H9 (cell line): ENCODE results near the gene ATRIP. TPM values are rescaled to one million over a fixed set of nuclear protein-coding genes. Genes with fewer than 3 reads are reported as not detected.
A peak's percentile ranks its signal among the peaks of the same experiment; 100 is the strongest.

Experiments
- DNase-seq: peaks from one replicate; pipeline ENCODE4 v3.0.0-alpha.2; 2017
- H2AFZ ChIP-seq: one replicate; pipeline ENCODE4 v1.6.1; 2013; ENCODE audit warnings: mild to moderate bottlenecking, low read length, control low read depth, moderate library complexity
- H2AK5ac ChIP-seq: 2 replicates; pipeline ENCODE4 v1.6.1; 2013; ENCODE audit warnings: low read length, control low read depth, mixed read lengths; ENCODE audit not compliant: insufficient read length
- H2BK120ac ChIP-seq: one replicate; pipeline ENCODE4 v1.6.1; 2013; ENCODE audit warnings: low read depth, mild to moderate bottlenecking, low read length, control low read depth, inconsistent platforms; ENCODE audit not compliant: poor library complexity, severe bottlenecking
- H2BK12ac ChIP-seq: 2 replicates; pipeline ENCODE4 v1.6.1; 2013; ENCODE audit warnings: low read length, control low read depth, mixed read lengths, low read depth; ENCODE audit not compliant: insufficient read length
- H2BK15ac ChIP-seq: 2 replicates; pipeline ENCODE4 v1.6.1; 2013; ENCODE audit warnings: low read depth, low read length, control low read depth
- H2BK20ac ChIP-seq: one replicate; pipeline ENCODE4 v1.6.1; 2013; ENCODE audit warnings: low read depth, mild to moderate bottlenecking, low read length, control low read depth, inconsistent platforms; ENCODE audit not compliant: poor library complexity, severe bottlenecking
- H2BK5ac ChIP-seq: 2 replicates; pipeline ENCODE4 v1.6.1; 2013; ENCODE audit warnings: low read length, control low read depth, mixed read lengths; ENCODE audit not compliant: insufficient read length
- H3K14ac ChIP-seq: 2 replicates; pipeline ENCODE4 v1.6.1; 2013; ENCODE audit warnings: low read length, control low read depth; ENCODE audit not compliant: insufficient read depth
- H3K18ac ChIP-seq: 2 replicates; pipeline ENCODE4 v1.6.1; 2013; ENCODE audit warnings: low read depth, mild to moderate bottlenecking, mixed read lengths, low read length, control low read depth; ENCODE audit not compliant: insufficient read length
- H3K23ac ChIP-seq: 2 replicates; pipeline ENCODE4 v1.6.1; 2013; ENCODE audit warnings: low read length, control low read depth, mixed read lengths, low read depth; ENCODE audit not compliant: insufficient read length
- H3K23me2 ChIP-seq: 2 replicates; pipeline ENCODE4 v1.6.1; 2013; ENCODE audit warnings: low read depth, mild to moderate bottlenecking, mixed read lengths, low read length, control low read depth; ENCODE audit not compliant: insufficient read length, poor library complexity, severe bottlenecking
- H3K27ac ChIP-seq: 2 replicates; pipeline ENCODE4 v1.5.1; 2013; ENCODE audit warnings: low read length, control low read depth, mixed read lengths, low read depth; ENCODE audit not compliant: insufficient read length
- H3K27me3 ChIP-seq: 2 replicates; pipeline ENCODE4 v1.6.1; 2013; ENCODE audit warnings: low read length, control low read depth, inconsistent platforms; ENCODE audit not compliant: insufficient read depth
- H3K4ac ChIP-seq: 2 replicates; pipeline ENCODE4 v1.6.1; 2013; ENCODE audit warnings: low read depth, mild to moderate bottlenecking, control low read depth, inconsistent platforms, low read length, moderate library complexity
- H3K4me1 ChIP-seq: 2 replicates; pipeline ENCODE4 v1.6.1; 2013; ENCODE audit warnings: low read length, control low read depth, inconsistent platforms; ENCODE audit not compliant: insufficient read depth
- H3K4me2 ChIP-seq: 2 replicates; pipeline ENCODE4 v1.6.1; 2013; ENCODE audit warnings: low read length, control low read depth, mixed read lengths; ENCODE audit not compliant: insufficient read length, insufficient read depth
- H3K56ac ChIP-seq: 2 replicates; pipeline ENCODE4 v1.6.1; 2013; ENCODE audit warnings: low read depth, mild to moderate bottlenecking, mixed read lengths, low read length, control low read depth; ENCODE audit not compliant: insufficient read length
- H3K79me1 ChIP-seq: 2 replicates; pipeline ENCODE4 v1.6.1; 2013; ENCODE audit warnings: low read depth, mild to moderate bottlenecking, moderate library complexity, low read length, control low read depth, inconsistent platforms; ENCODE audit not compliant: insufficient read depth, poor library complexity, severe bottlenecking
- H3K79me2 ChIP-seq: 2 replicates; pipeline ENCODE4 v1.6.1; 2013; ENCODE audit warnings: low read length, control low read depth, inconsistent platforms; ENCODE audit not compliant: insufficient read depth
- H3K9ac ChIP-seq: 2 replicates; pipeline ENCODE4 v1.6.1; 2013; ENCODE audit warnings: low read length, control low read depth, mixed read lengths; ENCODE audit not compliant: insufficient read length; ENCODE audit errors: extremely low read depth
- H3K9me3 ChIP-seq: one replicate; pipeline ENCODE4 v1.6.1; 2013; ENCODE audit warnings: low read depth, low read length, inconsistent platforms; ENCODE audit not compliant: control insufficient read depth
- H3T11ph ChIP-seq: one replicate; pipeline ENCODE4 v1.6.1; 2013; ENCODE audit warnings: mild to moderate bottlenecking, low read length, control low read depth, inconsistent platforms
- H4K20me1 ChIP-seq: one replicate; pipeline ENCODE4 v1.6.1; 2013; ENCODE audit not compliant: control insufficient read depth, insufficient read length, insufficient read depth
- H4K5ac ChIP-seq: 2 replicates; pipeline ENCODE4 v1.6.1; 2013; ENCODE audit warnings: low read depth, mild to moderate bottlenecking, mixed read lengths, low read length, control low read depth; ENCODE audit not compliant: insufficient read length
- H4K8ac ChIP-seq: replicated peaks from 2 replicates; pipeline ENCODE4 v1.6.1; 2013; ENCODE audit warnings: low read length, control low read depth, mixed read lengths, low read depth; ENCODE audit not compliant: insufficient read length
- H4K91ac ChIP-seq: 2 replicates; pipeline ENCODE4 v1.6.1; 2013; ENCODE audit warnings: low read depth, mild to moderate bottlenecking, moderate library complexity, mixed read lengths, low read length, control low read depth; ENCODE audit not compliant: insufficient read length
- H3K27ac Mint-ChIP-seq, 3 experiments: 2 replicates in 2 of 3; 3 replicates in 1 of 3; pipeline ENCODE4 v1.8.0; 2020 to 2021; ENCODE audit warnings: mixed read lengths in 3 of 3, mild to moderate bottlenecking in 1 of 3, moderate library complexity in 1 of 3
- H3K27me3 Mint-ChIP-seq: 2 replicates; pipeline ENCODE4 v1.8.0; 2021; ENCODE audit warnings: low read depth, mild to moderate bottlenecking, moderate library complexity, mixed read lengths
- H3K36me3 Mint-ChIP-seq, 3 experiments: 2 replicates in 2 of 3; 3 replicates in 1 of 3; pipeline ENCODE4 v1.8.0; 2020 to 2021; ENCODE audit warnings: low read depth in 3 of 3, mixed read lengths in 3 of 3; ENCODE audit not compliant: insufficient read depth in 1 of 3
- H3K4me1 Mint-ChIP-seq, 2 experiments: 2 replicates each; pipeline ENCODE4 v1.8.0; 2020; ENCODE audit warnings: mixed read lengths in 2 of 2
- H3K4me3 Mint-ChIP-seq, 2 experiments: 2 replicates in 1 of 2; 3 replicates in 1 of 2; pipeline ENCODE4 v1.8.0; 2020 to 2021; ENCODE audit warnings: mild to moderate bottlenecking in 2 of 2, mixed read lengths in 2 of 2, moderate library complexity in 1 of 2
- H3K9me3 Mint-ChIP-seq, 2 experiments: 2 replicates in 1 of 2; 3 replicates in 1 of 2; pipeline ENCODE4 v1.8.0; 2020; ENCODE audit warnings: mild to moderate bottlenecking in 2 of 2, mixed read lengths in 2 of 2, moderate library complexity in 1 of 2
- WGBS: extraction: QIAGEN DNeasy Blood & Tissue Kit; methylation state at CpG from one replicate; pipeline ENCODE4 v1.1.7; 2013; ENCODE audit warnings: missing lambda C conversion rate, low lambda C conversion rate, mixed read lengths; ENCODE audit not compliant: insufficient read length; ENCODE audit errors: extremely low coverage; 5-methylcytosine and 5-hydroxymethylcytosine counted together
- total RNA-seq: library from RNA; stranded (reverse); gene quantifications from 2 replicates; pipeline ENCODE4 v1.2.1, GENCODE V29; 2021
- TF ChIP-seq, protein P1 (sequence below): fragments of 200-600 bp; sonication (generic); conservative IDR thresholded peaks from 3 replicates; pipeline ENCODE4 v1.8.0; 2021; ENCODE audit warnings: antibody characterized with exemption, mild to moderate bottlenecking

The ATRIP gene
- total RNA-seq, 1 experiment from 2014 or later = 16.3 TPM

GRCh38 chr3:48422681-48423080 lies 23.9 kb upstream of the ATRIP start:
- Histone ChIP-seq H2AFZ (no peak overlapping the region), H2BK12ac (no peak overlapping the region), H3K23ac (no peak overlapping the region), H3K4ac (no peak overlapping the region), H4K8ac (no peak overlapping the region), H2BK5ac (no peak overlapping the region), H3K23me2 (peaks cover under 1% of the 10 kb centered on the region), H3K14ac (no peak overlapping the region), H3K4me1 (peaks cover 4% of the 10 kb centered on the region; the same call in 1 of the 2 replicates), H3K9ac (no peak overlapping the region), H3K79me1 (no peaks in the 10 kb centered on the region), H4K5ac (no peak overlapping the region), H3K9me3 (no peaks in the 10 kb centered on the region), H3K27ac (no peak overlapping the region), H2BK20ac (no peak overlapping the region), H3K79me2 (peaks cover 26% of the 10 kb centered on the region; the same call in 1 of the 2 replicates), H3K56ac (no peak overlapping the region), H2BK120ac (no peak overlapping the region), H2AK5ac (no peak overlapping the region), H4K91ac (no peak overlapping the region), H2BK15ac (no peak overlapping the region), H4K20me1 (no peaks in the 10 kb centered on the region), H3K27me3 (no peaks in the 10 kb centered on the region), H3T11ph (no peak overlapping the region), H3K18ac (no peak overlapping the region), H3K4me2 (no peak overlapping the region)
- no peaks in the 10 kb centered on the region for H3K9me3 Mint-ChIP-seq
- TF ChIP-seq, protein P1, sequence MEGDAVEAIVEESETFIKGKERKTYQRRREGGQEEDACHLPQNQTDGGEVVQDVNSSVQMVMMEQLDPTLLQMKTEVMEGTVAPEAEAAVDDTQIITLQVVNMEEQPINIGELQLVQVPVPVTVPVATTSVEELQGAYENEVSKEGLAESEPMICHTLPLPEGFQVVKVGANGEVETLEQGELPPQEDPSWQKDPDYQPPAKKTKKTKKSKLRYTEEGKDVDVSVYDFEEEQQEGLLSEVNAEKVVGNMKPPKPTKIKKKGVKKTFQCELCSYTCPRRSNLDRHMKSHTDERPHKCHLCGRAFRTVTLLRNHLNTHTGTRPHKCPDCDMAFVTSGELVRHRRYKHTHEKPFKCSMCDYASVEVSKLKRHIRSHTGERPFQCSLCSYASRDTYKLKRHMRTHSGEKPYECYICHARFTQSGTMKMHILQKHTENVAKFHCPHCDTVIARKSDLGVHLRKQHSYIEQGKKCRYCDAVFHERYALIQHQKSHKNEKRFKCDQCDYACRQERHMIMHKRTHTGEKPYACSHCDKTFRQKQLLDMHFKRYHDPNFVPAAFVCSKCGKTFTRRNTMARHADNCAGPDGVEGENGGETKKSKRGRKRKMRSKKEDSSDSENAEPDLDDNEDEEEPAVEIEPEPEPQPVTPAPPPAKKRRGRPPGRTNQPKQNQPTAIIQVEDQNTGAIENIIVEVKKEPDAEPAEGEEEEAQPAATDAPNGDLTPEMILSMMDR = no peak
- H3K4me3 Mint-ChIP-seq = no peak overlapping the region
- H3K36me3 Mint-ChIP-seq = peaks cover 24 to 57% (median 56%) of the 10 kb centered on the region in 3 experiments; a peak in 6 of 7 replicates
- peaks cover 23 to 26% of the 10 kb centered on the region in 2 experiments for H3K4me1 Mint-ChIP-seq
- WGBS = no CpG with 5 or more reads among the region's 8 CpGs
- H3K27ac Mint-ChIP-seq = peak overlapping the region in 2 of 3 experiments; percentile 17 to 39; a peak in 2 of 7 replicates
- no peak for DNase-seq
- no peaks in the 10 kb centered on the region for H3K27me3 Mint-ChIP-seq
